HG03571 (cell line): Measurements from ENCODE around the gene SQOR.

Experiments used
- ATAC-seq: cut with Tn5 transposase; IDR thresholded peaks from one replicate; pipeline ENCODE4 v1.9.1; 2021; ENCODE audit not compliant: unreplicated experiment

Gene SQOR

DNA sequence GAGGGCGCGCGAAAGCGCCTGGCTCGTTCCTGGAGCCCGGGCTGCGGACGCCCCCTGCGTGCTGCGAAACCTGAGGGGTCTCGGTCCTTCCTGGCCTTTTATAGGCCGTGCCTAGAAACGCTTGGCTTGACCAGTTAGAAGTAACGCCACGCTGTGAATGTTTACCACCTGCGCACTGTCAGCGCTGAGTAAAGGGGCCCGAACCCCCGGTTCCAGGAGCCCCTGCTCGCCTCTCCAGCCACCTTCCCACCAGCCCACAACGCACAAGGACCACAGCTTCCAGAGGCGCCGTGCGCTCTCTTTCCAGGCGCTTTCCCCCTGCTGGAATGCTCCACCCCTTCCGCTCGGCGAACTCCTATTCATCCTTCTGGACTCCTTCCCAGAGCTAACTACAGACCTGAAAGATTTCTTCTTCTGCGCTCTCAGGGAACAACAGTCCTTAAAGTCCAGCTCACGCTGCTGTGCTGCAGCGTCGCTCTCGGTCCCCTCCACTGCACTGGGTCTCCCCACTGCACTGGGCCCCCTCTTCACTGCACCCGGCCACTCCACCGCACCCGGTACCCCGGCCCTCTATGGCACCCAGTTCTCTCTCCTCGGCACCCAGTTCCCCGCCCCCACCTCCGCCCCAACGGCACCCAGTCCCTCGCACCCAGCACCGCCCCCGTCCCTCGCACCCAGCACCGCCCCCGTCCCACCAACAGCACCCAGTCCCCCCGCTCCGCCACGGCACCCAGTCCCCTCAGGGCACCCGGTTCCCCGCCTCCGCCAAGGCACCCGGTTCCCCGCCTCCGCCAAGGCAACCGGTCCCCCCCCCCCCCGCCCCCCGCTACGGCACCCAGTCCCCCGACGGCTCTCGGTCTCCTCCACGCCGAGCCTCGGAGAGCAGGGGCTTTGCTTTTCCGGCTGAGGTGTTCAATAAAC, 69.8 kb downstream of the SQOR start:
- ATAC-seq: no peak

GRCh38 chr15:45705510-45706473, 71.0 kb downstream of the SQOR start:
- ATAC-seq: peak; percentile 84

DNA sequence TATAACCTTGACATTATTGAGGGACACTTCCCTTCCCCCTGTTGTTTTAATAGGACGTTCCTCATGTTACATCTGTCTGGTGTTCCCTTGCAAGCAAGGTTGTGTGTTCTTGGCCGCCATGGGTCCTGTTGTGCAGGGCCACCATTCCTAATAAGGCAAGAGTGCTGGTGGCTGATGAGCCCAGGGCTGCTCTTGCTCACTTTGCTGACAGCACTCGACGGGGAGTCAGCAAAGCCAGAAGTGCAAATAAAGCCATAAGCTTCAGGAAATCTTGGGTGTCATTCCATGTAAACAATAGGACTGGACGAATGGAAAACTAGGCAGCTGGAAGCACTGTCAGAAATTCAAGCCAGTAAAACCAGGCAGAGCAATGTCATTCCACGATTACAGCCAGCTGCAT, 75.8 kb downstream of the SQOR start:
- no peak for ATAC-seq

GRCh38 chr15:45714590-45715488, 80.0 kb downstream of the SQOR start:
- no peak for ATAC-seq

DNA sequence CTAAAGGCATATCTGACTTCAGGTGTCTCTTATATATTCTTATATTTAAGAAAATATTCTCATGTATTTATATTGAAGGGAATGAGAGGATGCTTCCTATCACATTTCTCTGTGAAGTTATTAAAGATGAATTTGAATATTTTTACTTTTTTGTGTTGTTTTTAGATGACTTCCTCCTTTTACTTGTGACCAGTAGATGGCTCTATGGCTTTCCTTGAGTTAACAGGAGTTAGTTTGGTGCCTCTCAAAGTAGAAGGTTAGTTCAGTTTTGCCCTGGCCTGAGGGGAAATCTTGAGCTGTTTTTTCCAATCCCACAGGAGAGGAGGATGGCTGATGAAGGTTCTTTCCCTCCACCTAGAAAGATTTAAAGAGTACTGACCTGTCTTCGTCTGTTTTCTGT, 80.7 kb downstream of the SQOR start:
- no peak for ATAC-seq

DNA sequence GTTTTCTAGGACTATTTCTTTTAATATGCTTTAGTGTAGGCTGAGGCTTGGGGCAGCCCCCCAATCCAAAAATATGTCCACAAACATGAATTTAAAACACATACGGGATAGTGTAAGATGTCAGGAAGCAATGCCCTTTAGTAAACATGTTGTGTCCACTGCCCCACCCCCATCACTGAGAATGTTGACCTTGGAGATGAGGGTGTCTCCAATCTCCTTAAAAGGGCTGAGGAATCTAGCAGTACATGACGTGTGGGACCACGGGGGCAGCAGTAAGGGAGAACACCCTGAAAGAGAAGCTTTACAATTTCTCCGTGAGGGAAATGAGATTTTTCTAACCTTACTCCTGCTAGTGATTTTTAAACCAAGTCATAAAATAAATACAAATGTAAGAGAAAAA, 84.7 kb downstream of the SQOR start:
- no peak for ATAC-seq

GRCh38 chr15:45720183-45720582, 85.4 kb downstream of the SQOR start:
- no peak for ATAC-seq

GRCh38 chr15:45728641-45729040, 93.8 kb downstream of the SQOR start:
- no peak for ATAC-seq

DNA sequence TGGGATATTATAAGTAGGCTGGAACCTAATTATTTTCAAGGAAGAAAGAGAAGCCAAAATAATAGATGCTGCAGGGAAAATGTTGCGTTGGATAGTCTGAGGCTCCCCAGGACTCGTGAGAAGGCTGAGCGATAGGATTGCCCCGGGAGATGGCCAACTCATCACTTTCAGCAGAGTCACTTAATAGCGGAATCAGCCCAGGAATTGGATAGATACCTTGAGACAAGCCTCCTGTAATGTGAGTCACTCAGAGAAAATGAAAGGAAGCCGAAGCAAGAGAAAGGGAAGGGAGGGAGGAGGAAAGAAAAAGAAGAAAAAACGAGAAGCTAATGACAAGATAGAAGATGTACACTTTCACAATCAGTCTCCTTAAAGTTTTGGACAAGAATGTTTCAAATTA, 94.3 kb downstream of the SQOR start:
- no peak for ATAC-seq

GRCh38 chr15:45731343-45731742, 96.5 kb downstream of the SQOR start:
- ATAC-seq: no peak

DNA sequence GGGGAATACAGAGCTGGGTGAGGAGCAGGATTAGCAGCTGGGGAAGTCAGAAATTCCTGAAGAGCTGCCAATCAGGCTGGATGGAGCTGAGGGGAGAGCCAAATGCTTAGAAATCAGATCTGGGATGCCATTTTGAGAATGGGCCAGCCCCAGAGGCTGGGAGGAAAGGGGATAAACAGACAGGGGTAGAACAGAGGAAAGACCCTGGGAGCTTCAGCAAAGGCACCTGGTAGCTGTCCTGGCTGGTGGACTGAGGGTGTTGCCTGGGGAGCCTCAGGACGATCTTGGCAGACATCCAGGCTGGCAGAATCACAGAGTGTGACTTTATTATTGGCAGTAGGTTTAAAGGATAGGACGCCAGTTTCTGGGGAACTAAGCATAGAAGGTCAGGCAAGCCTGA, 97.8 kb downstream of the SQOR start:
- ATAC-seq: no peak

DNA sequence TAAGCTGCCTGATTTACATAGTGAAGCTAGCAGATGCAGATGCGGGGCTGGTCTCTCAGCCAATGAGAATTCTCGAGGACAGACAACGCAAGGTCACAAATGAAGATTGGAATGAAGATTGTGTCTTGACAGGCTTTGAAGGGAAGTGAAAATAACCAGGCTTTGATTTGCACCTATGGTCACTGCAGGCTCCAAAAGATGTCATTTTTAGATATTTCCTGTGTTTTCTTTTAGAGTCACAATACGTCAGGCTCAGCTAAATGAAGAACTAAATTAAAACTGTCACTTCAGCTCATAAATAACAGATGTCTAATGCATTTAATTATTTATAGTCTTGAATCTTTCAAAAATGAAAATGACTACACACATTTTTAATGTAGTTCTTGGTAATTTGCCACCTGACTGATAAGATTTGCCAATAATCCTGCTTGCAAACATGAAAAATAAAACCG, 99.5 kb downstream of the SQOR start:
- ATAC-seq: no peak
